ENCODE measurements around the gene DNMBP. TPM values are rescaled to one million over a fixed set of nuclear protein-coding genes. Genes with fewer than 3 reads are reported as not detected.
"Not testable (repeated sequence)": the region's sequence is repeated elsewhere in the genome, so short reads cannot be mapped to it uniquely, and the experiment has no call there.

Gene DNMBP
- total RNA-seq, 1 donor from 2014 or later, result 15.1 TPM

GRCh38 chr10:99937630-99938029 lies 72.1 kb downstream of the DNMBP start:
- no peak overlapping the region for H3K4me3 ChIP-seq (ENCODE audit: low read length in 3 of 3)
- no peaks in the 10 kb centered on the region for H3K36me3 ChIP-seq (ENCODE audit: control insufficient read depth in 3 of 3, insufficient read depth in 3 of 3, low read length in 3 of 3)
- H3K27ac ChIP-seq (ENCODE audit: low read depth, low read length), result no peak overlapping the region
- no peaks in the 10 kb centered on the region for H3K27me3 ChIP-seq (ENCODE audit: control insufficient read depth in 3 of 3, insufficient read depth in 3 of 3, low read length in 3 of 3)
- H3K4me1 ChIP-seq (ENCODE audit: control insufficient read depth in 3 of 3, insufficient read depth in 3 of 3, low read length in 3 of 3), result peaks cover 2 to 4% (median 4%) of the 10 kb centered on the region in 3 donors
- H3K9ac ChIP-seq (ENCODE audit: low read depth in 1 of 3, low read length in 3 of 3), result no peak overlapping the region
- H3K9me3 ChIP-seq (ENCODE audit: control insufficient read depth in 3 of 3, low read length in 3 of 3), result no peaks in the 10 kb centered on the region

- not testable (repeated sequence) for H3K9me3 ChIP-seq (ENCODE audit: control insufficient read depth in 3 of 3, low read length in 3 of 3); H3K4me3 ChIP-seq (ENCODE audit: low read length in 3 of 3); H3K27me3 ChIP-seq (ENCODE audit: control insufficient read depth in 3 of 3, insufficient read depth in 3 of 3, low read length in 3 of 3); H3K9ac ChIP-seq (ENCODE audit: low read depth in 1 of 3, low read length in 3 of 3); H3K27ac ChIP-seq (ENCODE audit: low read depth, low read length); H3K36me3 ChIP-seq (ENCODE audit: control insufficient read depth in 3 of 3, insufficient read depth in 3 of 3, low read length in 3 of 3); H3K4me1 ChIP-seq (ENCODE audit: control insufficient read depth in 3 of 3, insufficient read depth in 3 of 3, low read length in 3 of 3)
Observed at GRCh38 chr10:99932203-99932957, 77.4 kb downstream of the DNMBP start.

- Histone ChIP-seq H3K4me3 (ENCODE audit: low read length in 3 of 3) (no peak overlapping the region), H3K27me3 (ENCODE audit: control insufficient read depth in 3 of 3, insufficient read depth in 3 of 3, low read length in 3 of 3) (no peaks in the 10 kb centered on the region), H3K4me1 (ENCODE audit: control insufficient read depth in 3 of 3, insufficient read depth in 3 of 3, low read length in 3 of 3) (peaks cover 7 to 11% (median 8%) of the 10 kb centered on the region in 3 donors), H3K36me3 (ENCODE audit: control insufficient read depth in 3 of 3, insufficient read depth in 3 of 3, low read length in 3 of 3) (peaks cover 0 to 3% (median 0%) of the 10 kb centered on the region in 3 donors), H3K9me3 (ENCODE audit: control insufficient read depth in 3 of 3, low read length in 3 of 3) (no peaks in the 10 kb centered on the region), H3K27ac (ENCODE audit: low read depth, low read length) (no peak overlapping the region), H3K9ac (ENCODE audit: low read depth in 1 of 3, low read length in 3 of 3) (no peak overlapping the region)
Observed at GRCh38 chr10:99930731-99931550, 78.8 kb downstream of the DNMBP start.

- Histone ChIP-seq H3K4me1 (ENCODE audit: control insufficient read depth in 3 of 3, insufficient read depth in 3 of 3, low read length in 3 of 3) (peaks cover 11 to 15% (median 11%) of the 10 kb centered on the region in 3 donors), H3K9me3 (ENCODE audit: control insufficient read depth in 3 of 3, low read length in 3 of 3) (no peaks in the 10 kb centered on the region), H3K4me3 (ENCODE audit: low read length in 3 of 3) (no peak overlapping the region), H3K27ac (ENCODE audit: low read depth, low read length) (no peak overlapping the region), H3K27me3 (ENCODE audit: control insufficient read depth in 3 of 3, insufficient read depth in 3 of 3, low read length in 3 of 3) (no peaks in the 10 kb centered on the region), H3K9ac (ENCODE audit: low read depth in 1 of 3, low read length in 3 of 3) (no peak overlapping the region), H3K36me3 (ENCODE audit: control insufficient read depth in 3 of 3, insufficient read depth in 3 of 3, low read length in 3 of 3) (peaks cover 0 to 3% (median 0%) of the 10 kb centered on the region in 3 donors)
Observed at GRCh38 chr10:99929360-99929759, 80.4 kb downstream of the DNMBP start.

GRCh38 chr10:99927721-99928280 lies 81.9 kb downstream of the DNMBP start:
- Histone ChIP-seq H3K9me3 (ENCODE audit: control insufficient read depth in 3 of 3, low read length in 3 of 3) (no peaks in the 10 kb centered on the region), H3K36me3 (ENCODE audit: control insufficient read depth in 3 of 3, insufficient read depth in 3 of 3, low read length in 3 of 3) (peaks cover 0 to 3% (median 0%) of the 10 kb centered on the region in 3 donors), H3K9ac (ENCODE audit: low read depth in 1 of 3, low read length in 3 of 3) (no peak overlapping the region), H3K4me1 (ENCODE audit: control insufficient read depth in 3 of 3, insufficient read depth in 3 of 3, low read length in 3 of 3) (peaks cover 11 to 15% (median 11%) of the 10 kb centered on the region in 3 donors), H3K27ac (ENCODE audit: low read depth, low read length) (no peak overlapping the region), H3K4me3 (ENCODE audit: low read length in 3 of 3) (no peak overlapping the region), H3K27me3 (ENCODE audit: control insufficient read depth in 3 of 3, insufficient read depth in 3 of 3, low read length in 3 of 3) (no peaks in the 10 kb centered on the region)

GRCh38 chr10:99926925-99927720 lies 82.6 kb downstream of the DNMBP start:
- H3K9ac ChIP-seq (ENCODE audit: low read depth in 1 of 3, low read length in 3 of 3), result no peak overlapping the region
- H3K9me3 ChIP-seq (ENCODE audit: control insufficient read depth in 3 of 3, low read length in 3 of 3), result no peaks in the 10 kb centered on the region
- H3K4me1 ChIP-seq (ENCODE audit: control insufficient read depth in 3 of 3, insufficient read depth in 3 of 3, low read length in 3 of 3), result peaks cover 11 to 16% (median 11%) of the 10 kb centered on the region in 3 donors
- peaks cover 0 to 3% (median 0%) of the 10 kb centered on the region in 3 donors for H3K36me3 ChIP-seq (ENCODE audit: control insufficient read depth in 3 of 3, insufficient read depth in 3 of 3, low read length in 3 of 3)
- no peak overlapping the region for H3K27ac ChIP-seq (ENCODE audit: low read depth, low read length)
- no peaks in the 10 kb centered on the region for H3K27me3 ChIP-seq (ENCODE audit: control insufficient read depth in 3 of 3, insufficient read depth in 3 of 3, low read length in 3 of 3)
- H3K4me3 ChIP-seq (ENCODE audit: low read length in 3 of 3), result no peak overlapping the region

GRCh38 chr10:99924451-99925255 lies 85.1 kb downstream of the DNMBP start:
- Histone ChIP-seq H3K9ac (ENCODE audit: low read depth in 1 of 3, low read length in 3 of 3) (no peak overlapping the region), H3K27me3 (ENCODE audit: control insufficient read depth in 3 of 3, insufficient read depth in 3 of 3, low read length in 3 of 3) (no peaks in the 10 kb centered on the region), H3K4me1 (ENCODE audit: control insufficient read depth in 3 of 3, insufficient read depth in 3 of 3, low read length in 3 of 3) (peaks cover 9 to 15% (median 11%) of the 10 kb centered on the region in 3 donors), H3K4me3 (ENCODE audit: low read length in 3 of 3) (no peak overlapping the region), H3K36me3 (ENCODE audit: control insufficient read depth in 3 of 3, insufficient read depth in 3 of 3, low read length in 3 of 3) (no peaks in the 10 kb centered on the region), H3K27ac (ENCODE audit: low read depth, low read length) (no peak overlapping the region), H3K9me3 (ENCODE audit: control insufficient read depth in 3 of 3, low read length in 3 of 3) (no peaks in the 10 kb centered on the region)

GRCh38 chr10:99921948-99922347 lies 87.8 kb downstream of the DNMBP start:
- Histone ChIP-seq H3K9ac (ENCODE audit: low read depth in 1 of 3, low read length in 3 of 3) (no peak overlapping the region), H3K27me3 (ENCODE audit: control insufficient read depth in 3 of 3, insufficient read depth in 3 of 3, low read length in 3 of 3) (no peaks in the 10 kb centered on the region), H3K36me3 (ENCODE audit: control insufficient read depth in 3 of 3, insufficient read depth in 3 of 3, low read length in 3 of 3) (no peaks in the 10 kb centered on the region), H3K4me3 (ENCODE audit: low read length in 3 of 3) (no peak overlapping the region), H3K4me1 (ENCODE audit: control insufficient read depth in 3 of 3, insufficient read depth in 3 of 3, low read length in 3 of 3) (peaks cover 8 to 12% (median 12%) of the 10 kb centered on the region in 3 donors), H3K27ac (ENCODE audit: low read depth, low read length) (no peak overlapping the region), H3K9me3 (ENCODE audit: control insufficient read depth in 3 of 3, low read length in 3 of 3) (no peaks in the 10 kb centered on the region)

- Histone ChIP-seq H3K9me3 (ENCODE audit: control insufficient read depth in 3 of 3, low read length in 3 of 3) (no peaks in the 10 kb centered on the region), H3K27ac (ENCODE audit: low read depth, low read length) (no peak overlapping the region), H3K4me3 (ENCODE audit: low read length in 3 of 3) (no peak overlapping the region), H3K27me3 (ENCODE audit: control insufficient read depth in 3 of 3, insufficient read depth in 3 of 3, low read length in 3 of 3) (no peaks in the 10 kb centered on the region), H3K9ac (ENCODE audit: low read depth in 1 of 3, low read length in 3 of 3) (no peak overlapping the region), H3K4me1 (ENCODE audit: control insufficient read depth in 3 of 3, insufficient read depth in 3 of 3, low read length in 3 of 3) (peaks cover 3 to 8% (median 5%) of the 10 kb centered on the region in 3 donors), H3K36me3 (ENCODE audit: control insufficient read depth in 3 of 3, insufficient read depth in 3 of 3, low read length in 3 of 3) (no peaks in the 10 kb centered on the region)
Observed at GRCh38 chr10:99920901-99921300, 88.8 kb downstream of the DNMBP start.
